K562 (cell line): Measurements from ENCODE around the gene SLCO2A1.

Experiments used
- CBFB ChIP-seq: sonication (generic); formaldehyde crosslinking; IDR thresholded peaks from 2 replicates; pipeline ENCODE4 v1.4.0; 2020; ENCODE audit warnings: mild to moderate bottlenecking, missing genetic modification reagents
- CREM ChIP-seq: IDR thresholded peaks from 2 replicates; pipeline ENCODE4 v1.6.1; 2014; ENCODE audit warnings: antibody characterized with exemption, low read depth
- EGR1 ChIP-seq: fragments of 450-650 bp; conservative IDR thresholded peaks from 2 replicates; pipeline ENCODE4 v1.6.1; 2017; ENCODE audit warnings: mild to moderate bottlenecking
- POLR2A ChIP-seq: fragments of 450-650 bp; conservative IDR thresholded peaks from 2 replicates; pipeline ENCODE4 v1.6.1; 2016
- SPI1 ChIP-seq: IDR thresholded peaks from 2 replicates; pipeline ENCODE4 v1.6.1; 2011; ENCODE audit warnings: low read depth, low read length, control low read depth, borderline replicate concordance
- ZNF274 ChIP-seq: IDR thresholded peaks from 2 replicates; pipeline ENCODE4 v1.6.1; 2011; ENCODE audit warnings: low read depth, mild to moderate bottlenecking, low read length, moderate library complexity, borderline replicate concordance
- ZNF785 ChIP-seq: fragments of 250-450 bp; sonication (Bioruptor Pico); IDR thresholded peaks from 2 replicates; pipeline ENCODE4 v1.4.0; 2020; ENCODE audit warnings: mild to moderate bottlenecking
- TF ChIP-seq, protein P1 (sequence below), 3 experiments: IDR thresholded peaks in 2 of 3; conservative IDR thresholded peaks in 1 of 3; 2 replicates each; pipeline ENCODE4 v1.5.1; 2011 to 2012; ENCODE audit warnings: low read length in 3 of 3, mild to moderate bottlenecking in 3 of 3, control low read depth in 2 of 3, improper control_type of control experiment in 1 of 3, inconsistent platforms in 1 of 3, low read depth in 1 of 3, mixed read lengths in 1 of 3, moderate library complexity in 1 of 3; ENCODE audit not compliant: insufficient read depth in 2 of 3
- TF ChIP-seq, protein P2 (sequence below): sonication (generic); formaldehyde crosslinking; IDR thresholded peaks from 2 replicates; pipeline ENCODE4 v1.9.0; 2022; ENCODE audit warnings: mild to moderate bottlenecking, missing genetic modification reagents

DNA sequence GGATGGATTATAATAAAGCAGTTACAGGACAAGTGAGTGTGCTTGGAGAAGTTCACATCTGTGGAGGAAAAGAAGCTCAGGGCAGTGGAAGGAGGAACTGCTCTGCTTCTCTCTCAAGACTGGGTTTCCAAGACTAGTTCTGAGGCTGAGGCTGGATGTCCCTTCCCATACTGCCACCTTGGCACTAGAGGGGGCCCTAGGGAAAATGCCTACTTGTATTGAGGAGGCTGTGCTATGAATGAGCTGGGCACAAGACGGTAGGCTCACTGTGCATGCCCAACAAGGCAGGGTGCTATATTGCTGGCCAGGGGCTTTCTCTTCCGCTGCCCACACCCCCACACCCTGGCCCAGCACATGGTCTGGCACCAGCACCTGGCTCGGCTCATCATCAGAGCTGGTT, 65.2 kb downstream of the SLCO2A1 start:
- TF ChIP-seq ZNF785 (CRISPR knock-in tag) (no peak), CBFB (CRISPR knock-in tag) (no peak), CREM (no peak), EGR1 (no peak), POLR2A (no peak), SPI1 (no peak), ZNF274 (no peak)
- TF ChIP-seq, protein P1, sequence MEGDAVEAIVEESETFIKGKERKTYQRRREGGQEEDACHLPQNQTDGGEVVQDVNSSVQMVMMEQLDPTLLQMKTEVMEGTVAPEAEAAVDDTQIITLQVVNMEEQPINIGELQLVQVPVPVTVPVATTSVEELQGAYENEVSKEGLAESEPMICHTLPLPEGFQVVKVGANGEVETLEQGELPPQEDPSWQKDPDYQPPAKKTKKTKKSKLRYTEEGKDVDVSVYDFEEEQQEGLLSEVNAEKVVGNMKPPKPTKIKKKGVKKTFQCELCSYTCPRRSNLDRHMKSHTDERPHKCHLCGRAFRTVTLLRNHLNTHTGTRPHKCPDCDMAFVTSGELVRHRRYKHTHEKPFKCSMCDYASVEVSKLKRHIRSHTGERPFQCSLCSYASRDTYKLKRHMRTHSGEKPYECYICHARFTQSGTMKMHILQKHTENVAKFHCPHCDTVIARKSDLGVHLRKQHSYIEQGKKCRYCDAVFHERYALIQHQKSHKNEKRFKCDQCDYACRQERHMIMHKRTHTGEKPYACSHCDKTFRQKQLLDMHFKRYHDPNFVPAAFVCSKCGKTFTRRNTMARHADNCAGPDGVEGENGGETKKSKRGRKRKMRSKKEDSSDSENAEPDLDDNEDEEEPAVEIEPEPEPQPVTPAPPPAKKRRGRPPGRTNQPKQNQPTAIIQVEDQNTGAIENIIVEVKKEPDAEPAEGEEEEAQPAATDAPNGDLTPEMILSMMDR (IDR thresholded peaks at IDR 0.05 in 2 of 3, conservative IDR thresholded peaks at IDR 0.05 in 1 of 3; ENCODE audit: insufficient read depth in 2 of 3, low read depth in 1 of 3, low read length in 3 of 3) = no peak
- TF ChIP-seq, protein P2, sequence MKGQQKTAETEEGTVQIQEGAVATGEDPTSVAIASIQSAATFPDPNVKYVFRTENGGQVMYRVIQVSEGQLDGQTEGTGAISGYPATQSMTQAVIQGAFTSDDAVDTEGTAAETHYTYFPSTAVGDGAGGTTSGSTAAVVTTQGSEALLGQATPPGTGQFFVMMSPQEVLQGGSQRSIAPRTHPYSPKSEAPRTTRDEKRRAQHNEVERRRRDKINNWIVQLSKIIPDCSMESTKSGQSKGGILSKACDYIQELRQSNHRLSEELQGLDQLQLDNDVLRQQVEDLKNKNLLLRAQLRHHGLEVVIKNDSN (CRISPR knock-in tag) = no peak
